ENCODE results near the gene WWOX. TPM values are rescaled to one million over a fixed set of nuclear protein-coding genes. Genes with fewer than 3 reads are reported as not detected.

WWOX gene
- total RNA-seq, 3 donors from 2014 or later, result 11.7 to 18.0 (median 13.8) TPM

DNA sequence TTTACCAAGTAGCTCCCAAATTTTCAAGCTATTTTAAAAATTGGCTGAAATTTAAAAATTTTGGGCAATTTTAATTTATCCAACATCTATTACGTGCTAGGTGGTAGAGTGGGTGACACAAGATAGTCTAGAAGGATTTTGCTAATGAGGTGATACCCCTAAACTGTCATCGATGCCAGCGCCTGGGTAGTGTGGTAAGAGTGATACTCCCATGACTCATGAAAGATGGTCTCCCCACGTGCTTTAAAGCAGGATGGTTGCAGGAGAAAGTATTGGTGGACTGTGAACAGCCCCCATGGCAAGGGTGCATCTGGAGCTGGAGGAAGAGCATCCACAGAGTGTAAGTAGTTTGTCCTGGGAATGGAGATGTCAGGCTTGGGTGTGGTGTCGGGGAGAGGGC lies 77.8 kb downstream of the WWOX start:
- Histone ChIP-seq H3K4me1 (ENCODE audit: low read depth) (peaks cover 8% of the 10 kb centered on the region), H3K4me3 (no peak overlapping the region), H3K36me3 (ENCODE audit: low read depth) (no peaks in the 10 kb centered on the region), H3K9me3 (no peaks in the 10 kb centered on the region)
- DNase-seq (no peak), ATAC-seq (no peak)
- TF ChIP-seq, protein P1, sequence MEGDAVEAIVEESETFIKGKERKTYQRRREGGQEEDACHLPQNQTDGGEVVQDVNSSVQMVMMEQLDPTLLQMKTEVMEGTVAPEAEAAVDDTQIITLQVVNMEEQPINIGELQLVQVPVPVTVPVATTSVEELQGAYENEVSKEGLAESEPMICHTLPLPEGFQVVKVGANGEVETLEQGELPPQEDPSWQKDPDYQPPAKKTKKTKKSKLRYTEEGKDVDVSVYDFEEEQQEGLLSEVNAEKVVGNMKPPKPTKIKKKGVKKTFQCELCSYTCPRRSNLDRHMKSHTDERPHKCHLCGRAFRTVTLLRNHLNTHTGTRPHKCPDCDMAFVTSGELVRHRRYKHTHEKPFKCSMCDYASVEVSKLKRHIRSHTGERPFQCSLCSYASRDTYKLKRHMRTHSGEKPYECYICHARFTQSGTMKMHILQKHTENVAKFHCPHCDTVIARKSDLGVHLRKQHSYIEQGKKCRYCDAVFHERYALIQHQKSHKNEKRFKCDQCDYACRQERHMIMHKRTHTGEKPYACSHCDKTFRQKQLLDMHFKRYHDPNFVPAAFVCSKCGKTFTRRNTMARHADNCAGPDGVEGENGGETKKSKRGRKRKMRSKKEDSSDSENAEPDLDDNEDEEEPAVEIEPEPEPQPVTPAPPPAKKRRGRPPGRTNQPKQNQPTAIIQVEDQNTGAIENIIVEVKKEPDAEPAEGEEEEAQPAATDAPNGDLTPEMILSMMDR (IDR thresholded peaks at IDR 0.05), result no peak
- intact Hi-C loops (cut with DNase I, micrococcal nuclease), result no loop called here

DNA sequence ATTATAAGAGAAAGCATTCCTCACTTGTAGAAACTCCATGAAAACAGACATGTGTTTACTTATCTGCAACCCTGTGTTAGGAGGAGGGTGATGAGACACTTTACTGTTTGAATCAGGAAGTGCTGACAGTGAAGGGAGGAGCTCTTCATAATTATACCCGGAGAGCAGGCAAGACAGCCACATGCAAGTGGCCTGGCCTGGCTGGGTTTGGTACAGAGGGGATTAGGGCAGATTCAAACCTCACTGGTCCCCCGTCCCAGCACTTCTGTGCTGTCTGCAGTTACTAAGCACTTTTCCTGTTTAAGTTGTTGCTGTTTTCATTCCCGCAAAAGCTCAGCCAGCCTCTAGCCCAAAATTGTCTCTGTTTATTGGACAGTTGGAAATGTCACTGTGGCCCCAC lies 78.5 kb downstream of the WWOX start:
- Histone ChIP-seq H3K4me3 (no peak overlapping the region), H3K36me3 (ENCODE audit: low read depth) (no peaks in the 10 kb centered on the region), H3K9me3 (no peaks in the 10 kb centered on the region), H3K4me1 (ENCODE audit: low read depth) (peaks cover 8% of the 10 kb centered on the region)
- ATAC-seq (peak; percentile 82), DNase-seq (peak in 1 of 3 donors; percentile 40)
- TF ChIP-seq, protein P1 (IDR thresholded peaks at IDR 0.05), result no peak
- intact Hi-C loops (cut with DNase I, micrococcal nuclease), result no loop called here

DNA sequence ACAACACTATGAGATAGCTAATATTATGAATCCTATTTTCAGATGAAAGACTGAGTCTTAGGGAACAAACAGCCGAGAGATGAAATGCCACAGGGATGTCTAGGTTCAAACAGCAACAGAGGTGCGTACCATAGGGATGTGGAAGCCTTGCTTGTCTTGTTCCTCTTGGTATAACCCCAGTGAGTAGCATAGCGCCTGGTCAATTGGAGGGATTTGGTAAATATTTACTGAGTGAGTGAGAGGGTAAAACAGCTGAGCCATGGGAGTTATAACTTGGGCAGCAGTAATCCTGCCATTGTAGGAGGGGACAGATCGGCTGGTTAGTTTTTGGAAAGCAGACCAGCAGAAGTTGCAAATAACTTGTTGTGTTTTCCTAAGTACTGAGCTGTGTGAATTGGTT lies 80.2 kb downstream of the WWOX start:
- Histone ChIP-seq H3K9me3 (no peaks in the 10 kb centered on the region), H3K4me3 (no peak overlapping the region), H3K36me3 (ENCODE audit: low read depth) (no peaks in the 10 kb centered on the region), H3K4me1 (ENCODE audit: low read depth) (peaks cover 17% of the 10 kb centered on the region)
- ATAC-seq (no peak), DNase-seq (no peak)
- TF ChIP-seq, protein P1 (IDR thresholded peaks at IDR 0.05), result no peak
- intact Hi-C loops (cut with DNase I, micrococcal nuclease), result no loop called here

DNA sequence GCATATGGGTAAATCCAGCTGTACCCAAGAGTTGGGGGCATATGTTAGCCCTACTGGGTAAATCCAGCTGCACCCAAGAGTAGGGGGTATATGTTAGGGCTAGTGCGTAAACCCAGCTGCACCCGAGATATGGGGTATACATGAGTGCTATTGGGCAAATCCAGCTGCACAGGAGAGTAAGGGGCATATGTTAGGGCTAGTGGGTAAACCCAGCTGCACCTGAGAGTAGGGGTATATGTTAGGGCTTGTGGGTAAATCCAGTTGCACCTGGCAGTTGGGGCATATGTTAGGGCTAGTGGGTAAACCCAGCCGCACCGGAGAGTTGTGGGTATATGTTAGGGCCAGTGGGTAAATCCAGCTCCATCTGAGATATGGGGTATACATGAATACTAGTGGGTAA lies 80.9 kb downstream of the WWOX start:
- ATAC-seq (no peak), DNase-seq (no peak)

DNA sequence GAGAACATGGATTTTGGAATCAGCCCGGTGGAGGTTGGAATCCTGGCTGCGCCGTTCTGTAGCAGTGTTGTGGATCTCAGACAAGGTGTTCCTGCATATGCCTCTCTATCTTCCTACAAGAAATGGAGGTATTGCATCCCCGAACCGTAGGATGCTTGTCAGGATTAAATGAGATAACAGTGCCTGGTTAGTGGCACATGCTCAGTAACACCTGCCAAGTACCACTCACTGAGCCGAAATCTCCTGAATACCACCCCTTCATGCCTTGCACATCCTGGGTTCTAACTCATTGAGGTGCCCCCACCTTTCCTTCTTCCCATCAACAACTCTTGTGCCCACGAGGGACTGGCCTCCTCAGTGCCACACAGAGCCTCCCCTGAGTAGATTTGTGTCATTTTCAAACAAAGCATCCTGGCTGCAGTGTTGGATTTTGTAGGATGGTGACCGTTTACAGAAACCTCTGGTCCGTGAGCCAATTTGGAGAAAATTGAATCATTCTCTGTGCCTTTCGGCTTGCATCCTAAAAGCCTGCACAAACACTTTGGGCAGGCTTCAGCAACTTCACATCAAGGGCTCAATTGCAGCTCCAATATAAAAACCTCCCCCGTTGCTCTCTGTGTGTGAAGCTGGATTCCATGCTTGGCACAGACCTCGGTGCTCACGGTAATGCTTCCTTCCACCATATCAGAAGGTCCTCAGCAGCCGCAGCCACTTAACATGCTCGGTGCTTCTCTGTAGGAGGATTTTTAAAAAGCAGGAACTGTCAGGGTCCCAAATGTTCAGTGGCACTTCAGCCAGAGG lies 84.2 kb downstream of the WWOX start:
- ATAC-seq, result no peak
- H3K9me3 ChIP-seq, result no peaks in the 10 kb centered on the region
- H3K4me3 ChIP-seq, result no peak overlapping the region
- intact Hi-C loops (cut with DNase I, micrococcal nuclease), result no loop called here
- no peak for DNase-seq
- H3K36me3 ChIP-seq (ENCODE audit: low read depth), result no peaks in the 10 kb centered on the region
- TF ChIP-seq, protein P1 (IDR thresholded peaks at IDR 0.05), result no peak
- H3K4me1 ChIP-seq (ENCODE audit: low read depth), result peaks cover 12% of the 10 kb centered on the region

More for the DNA sequence above, 80.9 kb downstream of the WWOX start:
- Histone ChIP-seq H3K36me3 (ENCODE audit: low read depth) (no peaks in the 10 kb centered on the region), H3K4me3 (no peak overlapping the region), H3K9me3 (no peaks in the 10 kb centered on the region), H3K4me1 (ENCODE audit: low read depth) (peaks cover 20% of the 10 kb centered on the region)
- intact Hi-C loops (cut with DNase I, micrococcal nuclease), result no loop called here
- TF ChIP-seq, protein P1 (IDR thresholded peaks at IDR 0.05), result no peak
